Fibroblast of pulmonary artery (primary cell): ENCODE data around the gene ZNF532.
"Not testable (repeated sequence)": the region's sequence is repeated elsewhere in the genome, so short reads cannot be mapped to it uniquely, and the experiment has no call there.

Experiments
- DNase-seq: peaks from one replicate; pipeline ENCODE4 v3.0.0-alpha.2; 2010; ENCODE audit warnings: low read depth
- H3K4me3 ChIP-seq: replicated peaks from 2 replicates; pipeline ENCODE4 v1.5.1; 2011; ENCODE audit warnings: low read depth, mild to moderate bottlenecking, control low read depth, low read length, moderate library complexity
- CTCF ChIP-seq: IDR thresholded peaks from 2 replicates; pipeline ENCODE4 v1.5.1; 2011; ENCODE audit warnings: mild to moderate bottlenecking, control low read depth, low read length, inconsistent platforms; ENCODE audit errors: missing control alignments

ZNF532 gene

GRCh38 chr18:58915995-58916394 is 51.3 kb downstream of the ZNF532 start:
- TF ChIP-seq CTCF, result no peak
- no peak for DNase-seq
- no peak overlapping the region for H3K4me3 ChIP-seq

GRCh38 chr18:58919934-58920333 is 55.3 kb downstream of the ZNF532 start:
- not testable (repeated sequence) for H3K4me3 ChIP-seq, DNase-seq

- TF ChIP-seq CTCF, result no peak
- DNase-seq, result no peak
- no peak overlapping the region for H3K4me3 ChIP-seq
These were observed 58.3 kb downstream of the ZNF532 start for GRCh38 chr18:58922995-58923394.

GRCh38 chr18:58924473-58924872 is 59.8 kb downstream of the ZNF532 start:
- H3K4me3 ChIP-seq, result no peak overlapping the region
- TF ChIP-seq CTCF, result no peak
- DNase-seq, result no peak

- no peak overlapping the region for H3K4me3 ChIP-seq
- TF ChIP-seq CTCF, result no peak
- no peak for DNase-seq
These were observed 63.0 kb downstream of the ZNF532 start for GRCh38 chr18:58927659-58928058.

GRCh38 chr18:58928386-58928785 is 63.7 kb downstream of the ZNF532 start:
- no peak for TF ChIP-seq CTCF
- no peak for DNase-seq
- H3K4me3 ChIP-seq, result no peak overlapping the region

GRCh38 chr18:58929206-58929605 is 64.5 kb downstream of the ZNF532 start:
- H3K4me3 ChIP-seq, result no peak overlapping the region
- TF ChIP-seq CTCF, result no peak
- no peak for DNase-seq

GRCh38 chr18:58934356-58934755 is 69.7 kb downstream of the ZNF532 start:
- no peak for DNase-seq
- TF ChIP-seq CTCF, result no peak
- no peak overlapping the region for H3K4me3 ChIP-seq
